ENCODE measurements around the gene EFS.

EFS gene

GRCh38 chr14:23364164-23365035 is 572 bp downstream of the EFS start:
- intact Hi-C loops (cut with DNase I): loop anchor here (5.0 kb wide), 1 partner anchor 42 kb away; the partner anchor contains the start of gene PABPN1
- peak; percentile 42 to 90 (median 78) for DNase-seq

GRCh38 chr14:23362200-23362599 is 2.8 kb downstream of the EFS start:
- peak in 4 of 42 donors; percentile 6 to 29 (median 14) for DNase-seq
- intact Hi-C loops (cut with DNase I): loop anchor here (5.0 kb wide), 1 partner anchor 40 kb away; the partner anchor contains the start of gene PABPN1

GRCh38 chr14:23361763-23362162 is 3.2 kb downstream of the EFS start:
- peak in 2 of 42 donors; percentile 2 to 7 for DNase-seq
- intact Hi-C loops (cut with DNase I): loop anchor here (5.0 kb wide), 1 partner anchor 39 kb away; the partner anchor contains the start of gene PABPN1

GRCh38 chr14:23361320-23361719 is 3.7 kb downstream of the EFS start:
- intact Hi-C loops (cut with DNase I): loop anchor here (5.0 kb wide), 1 partner anchor 39 kb away; the partner anchor contains the start of gene PABPN1
- peak in 28 of 42 donors; percentile 18 to 83 (median 58) for DNase-seq

GRCh38 chr14:23360496-23360895 is 4.5 kb downstream of the EFS start:
- intact Hi-C loops (cut with DNase I): loop anchor here (5.0 kb wide), 1 partner anchor 38 kb away; the partner anchor contains the start of gene PABPN1
- DNase-seq: peak; percentile 49 to 93 (median 80)

- intact Hi-C loops (cut with DNase I): loop anchor here (5.0 kb wide), 1 partner anchor 38 kb away; the partner anchor contains the start of gene PABPN1
Observed at GRCh38 chr14:23359722-23360447, 5.1 kb downstream of the EFS start.

GRCh38 chr14:23359167-23359626 is 5.8 kb downstream of the EFS start:
- intact Hi-C loops (cut with DNase I): no loop called here
- peak in 3 of 42 donors; percentile 0 to 4 (median 4) for DNase-seq

More at GRCh38 chr14:23359722-23360447, 5.1 kb downstream of the EFS start:
- DNase-seq: peak in 4 of 42 donors; percentile 4 to 22 (median 12)

- peak in 4 of 42 donors; percentile 1 to 27 (median 12) for DNase-seq
- intact Hi-C loops (cut with DNase I): no loop called here
Observed at GRCh38 chr14:23358553-23359166, 6.3 kb downstream of the EFS start.

- intact Hi-C loops (cut with DNase I): no loop called here
- DNase-seq: no peak
Observed at GRCh38 chr14:23358042-23358441, 6.9 kb downstream of the EFS start.

GRCh38 chr14:23357261-23357660 is 7.7 kb downstream of the EFS start:
- intact Hi-C loops (cut with DNase I): no loop called here
- DNase-seq: peak in 5 of 42 donors; percentile 1 to 33 (median 11)

- intact Hi-C loops (cut with DNase I): no loop called here
- peak in 4 of 42 donors; percentile 4 to 21 (median 8) for DNase-seq
Observed at GRCh38 chr14:23356662-23357061, 8.3 kb downstream of the EFS start.

- DNase-seq: peak in 4 of 42 donors; percentile 0 to 39 (median 26)
- intact Hi-C loops (cut with DNase I): no loop called here
Observed at GRCh38 chr14:23355871-23356435, 9.0 kb downstream of the EFS start.

GRCh38 chr14:23354990-23355389 is 10.0 kb downstream of the EFS start:
- DNase-seq: peak in 4 of 42 donors; percentile 1 to 23 (median 18)
- intact Hi-C loops (cut with DNase I): no loop called here

GRCh38 chr14:23353433-23353780 is 11.6 kb downstream of the EFS start:
- intact Hi-C loops (cut with DNase I): no loop called here
- DNase-seq: peak in 3 of 42 donors; percentile 0 to 28 (median 22)

GRCh38 chr14:23352506-23353432 is 12.2 kb downstream of the EFS start, which contains the start of gene SLC22A17:
Gene SLC22A17 (minus strand): TSS chr14:23352887.
- intact Hi-C loops (cut with DNase I): no loop called here
- peak; percentile 86 to 98 (median 94) for DNase-seq

GRCh38 chr14:23351681-23352505 is 13.1 kb downstream of the EFS start:
- DNase-seq: peak in 33 of 42 donors; percentile 21 to 73 (median 49)

More at GRCh38 chr14:23351681-23352505, 13.1 kb downstream of the EFS start:
- intact Hi-C loops (cut with DNase I): no loop called here
